GM23248 (cell line): ENCODE results near the gene HOXA4. TPM values are rescaled to one million over a fixed set of nuclear protein-coding genes. Genes with fewer than 3 reads are reported as not detected.

ENCODE experiments used
- DNase-seq: peaks from one replicate; pipeline ENCODE4 v3.0.0-alpha.2; 2015
- H2AFZ ChIP-seq: fragments of 200-600 bp; sonication (generic); 2 replicates; pipeline ENCODE4 v1.6.1; 2016; ENCODE audit warnings: antibody characterized with exemption
- H3F3A ChIP-seq: fragments of 200-600 bp; sonication (generic); 2 replicates; pipeline ENCODE4 v1.6.1; 2016; ENCODE audit warnings: mild to moderate bottlenecking, antibody characterized with exemption, mixed run types; ENCODE audit not compliant: insufficient read depth
- H3K27ac ChIP-seq: fragments of 200-600 bp; sonication (generic); 2 replicates; pipeline ENCODE4 v1.5.1; 2016; ENCODE audit warnings: mild to moderate bottlenecking
- H3K27me3 ChIP-seq: fragments of 200-600 bp; sonication (generic); replicated peaks from 2 replicates; pipeline ENCODE4 v1.6.1; 2016; ENCODE audit warnings: mild to moderate bottlenecking; ENCODE audit not compliant: insufficient read depth
- H3K36me3 ChIP-seq: fragments of 200-600 bp; sonication (generic); 2 replicates; pipeline ENCODE4 v1.6.1; 2016; ENCODE audit warnings: low read depth, mild to moderate bottlenecking
- H3K4me1 ChIP-seq: fragments of 200-600 bp; sonication (generic); 2 replicates; pipeline ENCODE4 v1.6.1; 2016; ENCODE audit warnings: mild to moderate bottlenecking; ENCODE audit not compliant: insufficient read depth
- H3K4me2 ChIP-seq: fragments of 200-600 bp; sonication (generic); one replicate; pipeline ENCODE4 v1.6.1; 2016; ENCODE audit warnings: mild to moderate bottlenecking; ENCODE audit not compliant: unreplicated experiment
- H3K4me3 ChIP-seq: fragments of 200-600 bp; sonication (generic); 2 replicates; pipeline ENCODE4 v1.5.1; 2016; ENCODE audit warnings: mild to moderate bottlenecking
- H3K79me2 ChIP-seq: fragments of 200-600 bp; sonication (generic); 2 replicates; pipeline ENCODE4 v1.6.1; 2016; ENCODE audit warnings: mild to moderate bottlenecking; ENCODE audit not compliant: insufficient read depth
- H3K9ac ChIP-seq: fragments of 200-600 bp; sonication (generic); 2 replicates; pipeline ENCODE4 v1.6.1; 2016; ENCODE audit warnings: mild to moderate bottlenecking
- H3K9me2 ChIP-seq: fragments of 200-600 bp; sonication (generic); 2 replicates; pipeline ENCODE4 v1.6.1; 2016; ENCODE audit warnings: mixed run types, mild to moderate bottlenecking, moderate library complexity; ENCODE audit not compliant: insufficient read depth
- H3K9me3 ChIP-seq: fragments of 200-600 bp; sonication (generic); one replicate; pipeline ENCODE4 v1.6.1; 2017; ENCODE audit warnings: low read depth
- H4K20me1 ChIP-seq: fragments of 200-600 bp; sonication (generic); 2 replicates; pipeline ENCODE4 v1.6.0; 2016; ENCODE audit not compliant: insufficient read depth
- EZH2 ChIP-seq: fragments of 200-600 bp; sonication (generic); IDR thresholded peaks from 2 replicates; pipeline ENCODE4 v1.6.1; 2018; ENCODE audit warnings: antibody characterized with exemption, mild to moderate bottlenecking; ENCODE audit not compliant: insufficient read depth, poor library complexity, severe bottlenecking
- EZH2phosphoT487 ChIP-seq: fragments of 200-600 bp; sonication (generic); IDR thresholded peaks from 2 replicates; pipeline ENCODE4 v1.6.1; 2018; ENCODE audit warnings: antibody characterized with exemption, moderate library complexity, mild to moderate bottlenecking, low read depth; ENCODE audit not compliant: insufficient read depth
- WGBS, 2 experiments: methylation state at CpG; one replicate each; pipeline ENCODE4 v1.1.6; 2015 to 2017; ENCODE audit warnings: low lambda C conversion rate in 2 of 2, low coverage in 1 of 2; ENCODE audit errors: missing lambda C conversion rate in 2 of 2; 5-methylcytosine and 5-hydroxymethylcytosine counted together
- in situ Hi-C: fragments of 300-500 bp; cut with MboI; formaldehyde crosslinking; loops from 2 replicates; pipeline ENCODE4 v1.15.0; 2020
- polyA plus RNA-seq: library from polyadenylated mRNA; unstranded; fragments of >200 nt; fragmentation: Nextera tagmentation; extraction: Ambion mirVana; gene quantifications from 2 replicates; pipeline ENCODE4 v1.2.1, GENCODE V29; 2016
- total RNA-seq: library from RNA; depleted of rRNA; stranded (reverse); fragments of >200 nt; shearing (Covaris generic); gene quantifications from 2 replicates; pipeline ENCODE4 v1.2.3, GENCODE V29; 2014; rRNA removed

The HOXA4 gene
- total RNA-seq (0.13 and 1.8 TPM in 2 replicates), polyA plus RNA-seq (3.1 and 3.3 TPM in 2 replicates)

DNA sequence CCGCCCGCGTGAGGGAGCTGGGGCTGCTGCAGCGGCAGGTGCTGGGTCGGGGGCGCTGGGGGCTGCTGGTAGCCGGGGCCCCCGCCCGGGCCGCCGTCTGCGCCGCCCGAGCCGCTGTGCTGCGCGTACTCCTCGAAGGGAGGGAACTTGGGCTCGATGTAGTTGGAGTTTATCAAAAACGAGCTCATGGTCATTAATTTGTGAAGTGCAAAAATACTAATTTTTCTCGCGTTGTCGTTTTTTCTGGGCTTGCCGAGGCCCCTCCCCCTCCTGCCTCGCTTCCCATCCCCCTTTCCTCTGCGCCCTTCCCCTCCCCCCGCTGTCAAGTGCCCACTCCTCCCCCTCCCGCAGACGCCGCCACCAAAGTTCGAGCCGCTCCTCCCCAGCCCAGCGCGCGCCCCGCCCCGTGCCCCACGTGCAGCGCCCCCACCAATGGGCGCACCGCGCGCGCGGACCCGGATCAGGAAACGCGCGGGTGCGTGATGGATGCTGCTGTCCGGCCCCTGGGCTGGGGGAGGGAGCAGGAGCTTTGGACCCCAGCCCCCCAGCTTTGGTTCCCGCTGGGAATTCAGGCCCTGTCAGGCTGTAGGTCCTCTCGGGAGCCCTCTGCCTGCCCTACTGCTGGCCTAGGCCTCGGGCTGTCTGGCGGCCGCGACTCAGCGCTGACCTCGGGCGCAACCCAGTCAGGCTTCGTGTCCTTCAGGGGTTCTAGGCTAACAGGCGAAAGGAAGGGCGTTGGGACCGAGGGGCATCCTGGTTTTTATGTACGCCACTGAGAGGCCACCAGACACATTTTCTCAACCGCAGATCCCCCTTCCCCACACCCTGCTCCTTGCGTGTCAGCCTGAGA is at the start of gene HOXA4:
HOXA4 (minus strand) TSS at position 218 of the 850 bp plus-strand sequence; CDS start at position 194, 24 bp downstream.
- peaks cover 55% of the 10 kb centered on the region for H3K79me2 ChIP-seq
- no peaks in the 10 kb centered on the region for H3K9me2 ChIP-seq
- in situ Hi-C loops: no loop called here
- H3K27ac ChIP-seq: peak within 1 kb of the TSS; percentile 70
- peak within 1 kb of the TSS; percentile 89 for H3K9ac ChIP-seq
- TF ChIP-seq EZH2phosphoT487: no peak
- TF ChIP-seq EZH2: no peak
- WGBS, 2 experiments: 2 to 3% methylated on average over 53 to 60 of the region's 67 CpGs
- no peaks in the 10 kb centered on the region for H4K20me1 ChIP-seq
- peak within 1 kb of the TSS; percentile 78 for H3K4me3 ChIP-seq
- no peaks in the 10 kb centered on the region for H3K27me3 ChIP-seq
- peak within 1 kb of the TSS; percentile 79 for H2AFZ ChIP-seq
- peaks cover 23% of the 10 kb centered on the region for H3K4me1 ChIP-seq
- no peaks in the 10 kb centered on the region for H3K36me3 ChIP-seq
- H3K4me2 ChIP-seq: peak within 1 kb of the TSS; percentile 80
- DNase-seq: peak; percentile 98
- H3K9me3 ChIP-seq: no peaks in the 10 kb centered on the region
- peaks cover 37% of the 10 kb centered on the region for H3F3A ChIP-seq

DNA sequence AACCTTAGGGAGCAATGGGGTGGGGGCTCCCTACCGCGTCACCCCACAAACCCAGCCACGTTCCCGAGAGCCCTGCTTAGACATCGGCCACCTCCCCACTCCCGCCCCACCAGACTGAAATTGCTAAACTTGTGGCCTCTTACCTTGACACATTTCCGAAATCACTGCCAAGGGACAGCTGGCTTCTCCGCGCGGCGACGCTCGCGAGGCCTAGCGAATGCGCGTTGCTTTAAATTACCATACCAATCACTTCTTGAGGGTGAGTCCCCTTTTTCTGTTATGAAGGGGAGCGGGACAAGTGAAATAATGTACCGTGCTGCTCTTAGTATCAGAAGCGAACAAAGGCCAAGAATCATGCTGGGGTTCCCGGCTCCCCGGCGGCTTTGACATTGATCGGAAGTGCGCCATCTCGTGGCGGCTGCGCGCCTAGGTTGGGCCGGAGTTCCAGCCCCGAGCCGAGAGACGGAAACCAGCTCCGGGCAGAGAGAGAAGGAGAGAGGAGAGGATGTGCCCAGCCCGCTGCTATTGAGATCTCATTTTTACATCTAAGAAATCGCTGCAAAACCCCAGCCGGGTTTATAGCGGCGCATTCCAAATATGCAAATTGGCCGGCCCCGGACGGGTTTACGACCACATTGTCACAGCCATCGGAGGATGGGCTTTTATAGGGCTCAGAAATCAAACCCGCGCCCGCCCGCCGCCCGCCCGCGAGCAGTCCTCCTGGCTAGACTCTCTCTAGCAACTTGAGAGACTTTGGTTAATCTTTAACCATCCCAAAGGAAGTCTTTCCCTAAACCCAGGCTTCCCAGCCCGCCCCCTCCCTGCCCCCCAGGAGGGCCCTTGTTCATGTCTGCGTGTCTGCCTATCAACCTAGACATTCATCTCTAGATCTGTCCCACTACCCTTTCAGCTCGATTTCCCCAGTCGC is 49.2 kb upstream of the HOXA4 start:
- Histone ChIP-seq H2AFZ (peak overlapping the region; percentile 83), H3K4me2 (peak overlapping the region; percentile 100), H3K27me3 (no peaks in the 10 kb centered on the region), H3K4me3 (peak overlapping the region; percentile 83), H3K4me1 (peaks cover 58% of the 10 kb centered on the region), H3K79me2 (peaks cover 90% of the 10 kb centered on the region), H3F3A (no peaks in the 10 kb centered on the region), H4K20me1 (no peaks in the 10 kb centered on the region), H3K9me3 (no peaks in the 10 kb centered on the region), H3K27ac (peak overlapping the region; percentile 99), H3K9me2 (no peaks in the 10 kb centered on the region), H3K36me3 (no peaks in the 10 kb centered on the region), H3K9ac (peak overlapping the region; percentile 98)
- WGBS, 2 experiments: 1 to 2% methylated on average over 54 to 56 of the region's 56 CpGs
- DNase-seq: peak; percentile 94
- TF ChIP-seq EZH2 (no peak), EZH2phosphoT487 (no peak)
- in situ Hi-C loops: loop anchor here (10.0 kb wide), 1 partner anchor 1325 kb away; no protein-coding TSS in a partner anchor

DNA sequence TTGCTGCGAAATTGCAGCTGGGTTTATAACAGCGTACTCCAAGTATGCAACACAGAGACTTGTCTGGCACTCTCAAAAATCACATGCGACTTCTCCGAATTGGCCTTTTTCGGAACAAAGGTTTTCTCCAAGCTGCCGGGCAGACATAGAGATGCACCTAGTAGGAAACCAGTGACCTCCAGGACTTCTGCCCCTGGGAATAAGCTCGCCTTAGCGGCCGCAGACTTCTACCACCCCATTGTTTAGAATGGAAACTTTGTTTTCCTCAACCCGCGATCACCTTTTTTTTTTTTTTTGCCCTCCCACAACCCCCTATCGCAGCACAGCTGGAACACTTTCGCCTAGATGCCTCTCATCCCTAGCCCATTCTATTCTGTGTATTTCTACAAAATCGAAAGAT is 48.5 kb upstream of the HOXA4 start:
- H3K27me3 ChIP-seq: no peaks in the 10 kb centered on the region
- peaks cover 95% of the 10 kb centered on the region for H3K79me2 ChIP-seq
- DNase-seq: peak; percentile 57
- H2AFZ ChIP-seq: peak overlapping the region; percentile 83
- no peaks in the 10 kb centered on the region for H3K9me2 ChIP-seq
- H4K20me1 ChIP-seq: no peaks in the 10 kb centered on the region
- no peaks in the 10 kb centered on the region for H3F3A ChIP-seq
- H3K4me3 ChIP-seq: peak overlapping the region; percentile 83
- no peaks in the 10 kb centered on the region for H3K9me3 ChIP-seq
- H3K27ac ChIP-seq: peak overlapping the region; percentile 99
- TF ChIP-seq EZH2phosphoT487 (no peak), EZH2 (no peak)
- H3K4me2 ChIP-seq: peak overlapping the region; percentile 100
- no peaks in the 10 kb centered on the region for H3K36me3 ChIP-seq
- WGBS, 2 experiments: 0 to 1% methylated on average over 14 of the region's 14 CpGs
- in situ Hi-C loops: loop anchor here (10.0 kb wide), 1 partner anchor 1324 kb away; no protein-coding TSS in a partner anchor
- H3K4me1 ChIP-seq: peaks cover 60% of the 10 kb centered on the region
- H3K9ac ChIP-seq: peak overlapping the region; percentile 98

DNA sequence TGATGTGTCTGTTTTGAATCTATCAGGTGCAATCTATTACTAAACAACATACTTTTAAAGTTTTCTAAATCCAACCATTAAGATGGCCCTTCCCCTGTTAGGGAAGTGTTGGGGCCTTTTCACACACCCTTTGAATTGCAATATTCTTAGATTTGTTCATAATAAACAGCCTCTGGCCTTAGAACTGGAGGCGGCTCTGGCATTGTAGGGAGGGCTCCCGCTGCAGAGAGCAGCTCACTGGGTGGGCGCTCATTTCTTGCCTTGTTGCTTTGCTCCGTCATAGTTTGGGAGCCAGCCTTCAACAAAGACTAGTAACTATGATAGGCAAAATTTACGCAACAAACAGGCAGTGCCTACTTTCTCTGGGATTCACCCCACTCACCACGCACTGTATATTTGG is 47.8 kb upstream of the HOXA4 start:
- peak; percentile 95 for DNase-seq

More for the DNA sequence above, 47.8 kb upstream of the HOXA4 start:
- Histone ChIP-seq H2AFZ (peak overlapping the region; percentile 83), H3F3A (no peaks in the 10 kb centered on the region), H4K20me1 (no peaks in the 10 kb centered on the region), H3K36me3 (no peaks in the 10 kb centered on the region), H3K4me2 (peak overlapping the region; percentile 100), H3K9ac (peak overlapping the region; percentile 98), H3K27ac (peak overlapping the region; percentile 99), H3K4me1 (peaks cover 60% of the 10 kb centered on the region), H3K27me3 (no peaks in the 10 kb centered on the region), H3K79me2 (peaks cover 95% of the 10 kb centered on the region), H3K9me3 (no peaks in the 10 kb centered on the region), H3K9me2 (no peaks in the 10 kb centered on the region), H3K4me3 (peak overlapping the region; percentile 83)
- WGBS, 2 experiments: 1% methylated on average over 6 of the region's 6 CpGs
- in situ Hi-C loops: loop anchor here (10.0 kb wide), 1 partner anchor 1324 kb away; no protein-coding TSS in a partner anchor
- TF ChIP-seq EZH2phosphoT487 (no peak), EZH2 (no peak)
